A549 (cell line): ENCODE results near the gene GABRR1. TPM values are rescaled to one million over a fixed set of nuclear protein-coding genes. Genes with fewer than 3 reads are reported as not detected.

ENCODE experiments used
- ATAC-seq, 2 experiments: fragments of 200-7000 bp in 1 of 2; fragments of >200 bp in 1 of 2; cut with Nextera tagmentation in 1 of 2; cut with Tn5 transposase in 1 of 2; 3 replicates each; pipeline versions ENCODE4 v1.8.0 to v1.9.1; 2018 to 2020; ENCODE audit warnings: mild to moderate bottlenecking in 1 of 2, moderate library complexity in 1 of 2
- CTCF ChIA-PET: fragments of 300-600 bp; sonication (Branson Sonifier 250); formaldehyde crosslinking; extraction: SDS; loops from one replicate; lab custom pipeline; 2021; ENCODE audit warnings: antibody characterized with exemption, inconsistent platforms; lab: Yijun Ruan, JAX
- POLR2A ChIA-PET: fragments of 350-600 bp; formaldehyde crosslinking; extraction: SDS; loops from one replicate; lab custom pipeline; 2021; ENCODE audit warnings: antibody characterized with exemption, inconsistent platforms; lab: Yijun Ruan, JAX
- DNase-seq, 2 experiments: peaks; one replicate each; pipeline versions ENCODE4 v3.0.0 to v3.0.0-alpha.2; 2011 to 2016; ENCODE audit warnings: low read depth in 1 of 2, low spot score in 1 of 2
- FAIRE-seq: peaks from 2 replicates; lab custom pipeline; 2011; peaks lifted over from hg19 to GRCh38; lab: Jason Lieb, UNC
- H3K27ac ChIP-seq, 2 experiments: fragments of >200 bp; sonication (Bioruptor Twin); formaldehyde crosslinking; 3 replicates each; pipeline ENCODE4 v1.5.1; 2016 to 2017
- H3K4me1 ChIP-seq: fragments of >200 bp; sonication (Bioruptor Twin); formaldehyde crosslinking; 3 replicates; pipeline ENCODE4 v1.6.1; 2016
- H3K4me2 ChIP-seq: fragments of >200 bp; sonication (Bioruptor Twin); formaldehyde crosslinking; 3 replicates; pipeline ENCODE4 v1.6.1; 2016
- H3K4me3 ChIP-seq: fragments of >200 bp; sonication (Bioruptor Twin); formaldehyde crosslinking; 3 replicates; pipeline ENCODE4 v1.5.1; 2016
- H3K9me3 ChIP-seq: fragments of >200 bp; sonication (Bioruptor Twin); formaldehyde crosslinking; 3 replicates; pipeline ENCODE4 v1.6.1; 2016
- CHD2 ChIP-seq: fragments of 150-350 bp; IDR thresholded peaks from 2 replicates; pipeline ENCODE4 v1.6.1; 2014; ENCODE audit warnings: low read length; ENCODE audit not compliant: partially characterized antibody
- CHD4 ChIP-seq: fragments of 200-600 bp; sonication (generic); IDR thresholded peaks from 2 replicates; pipeline ENCODE4 v1.6.1; 2016; ENCODE audit warnings: antibody characterized with exemption, mild to moderate bottlenecking, borderline replicate concordance
- EHF ChIP-seq: fragments of 250-450 bp; sonication (Bioruptor Pico); IDR thresholded peaks from 2 replicates; pipeline ENCODE4 v1.5.0; 2020; ENCODE audit warnings: mild to moderate bottlenecking
- EHMT2 ChIP-seq: fragments of 200-600 bp; sonication (generic); IDR thresholded peaks from 2 replicates; pipeline ENCODE4 v1.6.1; 2016; ENCODE audit warnings: antibody characterized with exemption, low read depth, mild to moderate bottlenecking, moderate library complexity
- ESRRA ChIP-seq: fragments of 150-350 bp; IDR thresholded peaks from 2 replicates; pipeline ENCODE4 v1.6.1; 2014; ENCODE audit warnings: mild to moderate bottlenecking, low read length, borderline replicate concordance
- GATA3 ChIP-seq: IDR thresholded peaks from 2 replicates; pipeline ENCODE4 v1.6.1; 2012; ENCODE audit warnings: borderline replicate concordance
- HES2 ChIP-seq: fragments of >200 bp; sonication (Bioruptor Twin); formaldehyde crosslinking; IDR thresholded peaks from 2 replicates; pipeline ENCODE4 v1.6.1; 2016
- HOXA7 ChIP-seq: fragments of 250-450 bp; sonication (Bioruptor Pico); IDR thresholded peaks from 2 replicates; pipeline ENCODE4 v1.5.0; 2020; ENCODE audit warnings: mild to moderate bottlenecking, moderate library complexity
- JUN ChIP-seq, 2 experiments: fragments of >200 bp; sonication (Bioruptor Twin); formaldehyde crosslinking; IDR thresholded peaks; 2 replicates in 1 of 2; 3 replicates in 1 of 2; pipeline ENCODE4 v1.6.1; 2016 to 2017
- KDM5A ChIP-seq: fragments of 200-600 bp; sonication (generic); IDR thresholded peaks from 2 replicates; pipeline ENCODE4 v1.6.1; 2016; ENCODE audit warnings: antibody characterized with exemption, mild to moderate bottlenecking
- MYC ChIP-seq: IDR thresholded peaks from 2 replicates; pipeline ENCODE4 v1.6.1; 2012; ENCODE audit warnings: mild to moderate bottlenecking, inconsistent platforms, low read length, improper control_type of control experiment, borderline replicate concordance
- RAD21 ChIP-seq, 2 experiments: fragments of >200 bp in 1 of 2; sonication (Bioruptor Twin) in 1 of 2; formaldehyde crosslinking in 1 of 2; IDR thresholded peaks in 1 of 2; conservative IDR thresholded peaks in 1 of 2; 2 replicates in 1 of 2; 3 replicates in 1 of 2; pipeline ENCODE4 v1.6.1; 2012 to 2018; ENCODE audit warnings: inconsistent platforms in 1 of 2
- RNF2 ChIP-seq: fragments of 200-600 bp; sonication (generic); IDR thresholded peaks from 2 replicates; pipeline ENCODE4 v1.6.1; 2016; ENCODE audit warnings: low read depth, mild to moderate bottlenecking, antibody characterized with exemption, moderate library complexity, borderline replicate concordance
- ZC3H11A ChIP-seq: fragments of 450-650 bp; IDR thresholded peaks from 2 replicates; pipeline ENCODE4 v1.6.1; 2014; ENCODE audit warnings: antibody characterized with exemption, mild to moderate bottlenecking
- ZSCAN20 ChIP-seq: fragments of 250-450 bp; sonication (Bioruptor Pico); IDR thresholded peaks from 2 replicates; pipeline ENCODE4 v1.8.0; 2022; ENCODE audit warnings: mild to moderate bottlenecking, moderate library complexity
- WGBS: methylation state at CpG from one replicate; pipeline ENCODE4 v1.1.6; 2017; ENCODE audit errors: missing lambda C conversion rate; 5-methylcytosine and 5-hydroxymethylcytosine counted together
- polyA plus RNA-seq, 4 experiments: library from polyadenylated mRNA; depleted of rRNA in 3 of 4; stranded (reverse); fragments of >200 nt; fragmentation: RNase III in 1 of 4; extraction: RNeasy Plus Mini Kit Qiagen cat#74134 plus additional on column Dnase treatment in 1 of 4; gene quantifications; 2 replicates in 3 of 4; 3 replicates in 1 of 4; pipeline ENCODE4 v1.2.3, GENCODE V29; 2011 to 2017
- TF ChIP-seq, protein P1 (sequence below): fragments of >200 bp; sonication (Bioruptor Twin); formaldehyde crosslinking; IDR thresholded peaks from 3 replicates; pipeline ENCODE4 v1.6.1; 2016
- TF ChIP-seq, protein P2 (sequence below): IDR thresholded peaks from 2 replicates; pipeline ENCODE4 v1.6.1; 2012
- TF ChIP-seq, protein P3 (sequence below): fragments of 200-600 bp; sonication (generic); IDR thresholded peaks from 2 replicates; pipeline ENCODE4 v1.6.1; 2016; ENCODE audit warnings: antibody characterized with exemption, mild to moderate bottlenecking, moderate library complexity
- TF ChIP-seq, protein P4 (sequence below): IDR thresholded peaks from 2 replicates; pipeline ENCODE4 v1.6.1; 2012; ENCODE audit warnings: low read depth, borderline replicate concordance

Gene GABRR1
- polyA plus RNA-seq, 2 of the 4 experiments (the other 2 are of a cell fraction): not detected

DNA sequence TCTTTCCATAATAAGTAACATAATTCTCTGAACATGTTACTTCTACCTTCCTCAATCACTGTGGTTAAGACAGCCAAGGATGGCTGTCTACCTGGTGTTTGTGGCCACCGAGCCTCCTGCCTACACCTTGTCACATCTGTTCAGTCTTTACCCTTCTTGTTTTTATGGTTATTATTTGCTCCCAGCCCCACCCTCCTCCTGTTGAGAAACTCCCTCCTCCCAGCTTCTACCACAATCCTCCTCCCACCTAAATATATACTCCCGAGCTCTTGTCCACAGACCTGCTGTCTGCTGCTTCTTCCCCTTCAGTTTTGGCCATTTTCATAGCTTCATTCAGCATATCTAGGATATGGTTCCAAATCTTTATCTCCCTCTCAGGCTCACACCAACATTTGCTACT is 35.7 kb upstream of the GABRR1 start:
- no peak for DNase-seq
- H3K27ac ChIP-seq: no peak overlapping the region
- ATAC-seq: no peak
- H3K4me1 ChIP-seq: no peaks in the 10 kb centered on the region
- 41% methylated on average over 2 of the region's 2 CpGs for WGBS
- H3K9me3 ChIP-seq: no peaks in the 10 kb centered on the region
- H3K4me3 ChIP-seq: no peak overlapping the region
- TF ChIP-seq CHD2: no peak
- TF ChIP-seq HOXA7 (CRISPR knock-in tag): no peak
- TF ChIP-seq GATA3: no peak
- no peak for TF ChIP-seq RAD21 (conservative IDR thresholded peaks at IDR 0.05 in 1 of 2, IDR thresholded peaks at IDR 0.05 in 1 of 2)
- TF ChIP-seq, protein P1, sequence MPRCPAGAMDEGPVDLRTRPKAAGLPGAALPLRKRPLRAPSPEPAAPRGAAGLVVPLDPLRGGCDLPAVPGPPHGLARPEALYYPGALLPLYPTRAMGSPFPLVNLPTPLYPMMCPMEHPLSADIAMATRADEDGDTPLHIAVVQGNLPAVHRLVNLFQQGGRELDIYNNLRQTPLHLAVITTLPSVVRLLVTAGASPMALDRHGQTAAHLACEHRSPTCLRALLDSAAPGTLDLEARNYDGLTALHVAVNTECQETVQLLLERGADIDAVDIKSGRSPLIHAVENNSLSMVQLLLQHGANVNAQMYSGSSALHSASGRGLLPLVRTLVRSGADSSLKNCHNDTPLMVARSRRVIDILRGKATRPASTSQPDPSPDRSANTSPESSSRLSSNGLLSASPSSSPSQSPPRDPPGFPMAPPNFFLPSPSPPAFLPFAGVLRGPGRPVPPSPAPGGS: no peak
- TF ChIP-seq MYC: no peak
- ChIA-PET POLR2A (no interaction called here), CTCF (interaction anchor here (1.1 kb wide), 1 partner anchor 270 kb away, joined by 5 read pairs; no protein-coding TSS in a partner anchor)
- no peak overlapping the region for H3K4me2 ChIP-seq
- FAIRE-seq: no peak

DNA sequence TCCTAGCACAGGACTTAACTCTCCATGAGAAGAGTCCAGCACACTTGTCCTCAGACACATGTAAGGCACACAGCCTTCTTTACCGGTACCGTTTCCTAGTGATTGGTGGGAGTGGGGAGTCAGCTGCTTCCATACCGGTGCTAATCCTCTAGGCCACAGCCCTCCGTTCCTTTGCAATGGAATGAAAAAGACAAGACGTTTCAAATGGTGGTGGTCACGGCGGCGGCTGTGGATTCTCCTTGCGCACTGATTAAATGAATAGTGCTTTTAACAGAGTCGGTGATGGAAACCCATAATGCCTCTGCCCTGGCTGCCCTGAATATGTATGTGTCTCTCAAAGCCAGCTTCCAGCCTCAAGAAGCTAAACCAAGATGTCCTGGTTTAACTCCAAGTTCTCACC is 34.8 kb upstream of the GABRR1 start:
- Histone ChIP-seq H3K27ac (no peak overlapping the region), H3K4me1 (no peaks in the 10 kb centered on the region)
- CTCF ChIA-PET: interaction anchor here (1.1 kb wide), 1 partner anchor 269 kb away, joined by 5 read pairs; no protein-coding TSS in a partner anchor
- 89% methylated on average over 8 of the region's 10 CpGs for WGBS
- TF ChIP-seq, protein P2, sequence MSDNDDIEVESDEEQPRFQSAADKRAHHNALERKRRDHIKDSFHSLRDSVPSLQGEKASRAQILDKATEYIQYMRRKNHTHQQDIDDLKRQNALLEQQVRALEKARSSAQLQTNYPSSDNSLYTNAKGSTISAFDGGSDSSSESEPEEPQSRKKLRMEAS: no peak
- TF ChIP-seq CHD4: no peak
- no peak for TF ChIP-seq HES2
- TF ChIP-seq EHF (CRISPR knock-in tag): no peak
- no peak for TF ChIP-seq EHMT2
- TF ChIP-seq, protein P3, sequence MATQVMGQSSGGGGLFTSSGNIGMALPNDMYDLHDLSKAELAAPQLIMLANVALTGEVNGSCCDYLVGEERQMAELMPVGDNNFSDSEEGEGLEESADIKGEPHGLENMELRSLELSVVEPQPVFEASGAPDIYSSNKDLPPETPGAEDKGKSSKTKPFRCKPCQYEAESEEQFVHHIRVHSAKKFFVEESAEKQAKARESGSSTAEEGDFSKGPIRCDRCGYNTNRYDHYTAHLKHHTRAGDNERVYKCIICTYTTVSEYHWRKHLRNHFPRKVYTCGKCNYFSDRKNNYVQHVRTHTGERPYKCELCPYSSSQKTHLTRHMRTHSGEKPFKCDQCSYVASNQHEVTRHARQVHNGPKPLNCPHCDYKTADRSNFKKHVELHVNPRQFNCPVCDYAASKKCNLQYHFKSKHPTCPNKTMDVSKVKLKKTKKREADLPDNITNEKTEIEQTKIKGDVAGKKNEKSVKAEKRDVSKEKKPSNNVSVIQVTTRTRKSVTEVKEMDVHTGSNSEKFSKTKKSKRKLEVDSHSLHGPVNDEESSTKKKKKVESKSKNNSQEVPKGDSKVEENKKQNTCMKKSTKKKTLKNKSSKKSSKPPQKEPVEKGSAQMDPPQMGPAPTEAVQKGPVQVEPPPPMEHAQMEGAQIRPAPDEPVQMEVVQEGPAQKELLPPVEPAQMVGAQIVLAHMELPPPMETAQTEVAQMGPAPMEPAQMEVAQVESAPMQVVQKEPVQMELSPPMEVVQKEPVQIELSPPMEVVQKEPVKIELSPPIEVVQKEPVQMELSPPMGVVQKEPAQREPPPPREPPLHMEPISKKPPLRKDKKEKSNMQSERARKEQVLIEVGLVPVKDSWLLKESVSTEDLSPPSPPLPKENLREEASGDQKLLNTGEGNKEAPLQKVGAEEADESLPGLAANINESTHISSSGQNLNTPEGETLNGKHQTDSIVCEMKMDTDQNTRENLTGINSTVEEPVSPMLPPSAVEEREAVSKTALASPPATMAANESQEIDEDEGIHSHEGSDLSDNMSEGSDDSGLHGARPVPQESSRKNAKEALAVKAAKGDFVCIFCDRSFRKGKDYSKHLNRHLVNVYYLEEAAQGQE: no peak
- no peak for TF ChIP-seq KDM5A
- TF ChIP-seq, protein P4, sequence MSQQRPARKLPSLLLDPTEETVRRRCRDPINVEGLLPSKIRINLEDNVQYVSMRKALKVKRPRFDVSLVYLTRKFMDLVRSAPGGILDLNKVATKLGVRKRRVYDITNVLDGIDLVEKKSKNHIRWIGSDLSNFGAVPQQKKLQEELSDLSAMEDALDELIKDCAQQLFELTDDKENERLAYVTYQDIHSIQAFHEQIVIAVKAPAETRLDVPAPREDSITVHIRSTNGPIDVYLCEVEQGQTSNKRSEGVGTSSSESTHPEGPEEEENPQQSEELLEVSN: no peak
- no peak for TF ChIP-seq ZC3H11A
- TF ChIP-seq JUN (IDR thresholded peaks at IDR 0.05): no peak
- no peak for TF ChIP-seq ZSCAN20
- no peak for TF ChIP-seq RNF2
- TF ChIP-seq CHD2: no peak
- no peak for TF ChIP-seq ESRRA
- TF ChIP-seq MYC: no peak
- TF ChIP-seq, all 56 proteins: peak for 0
- Histone ChIP-seq H3K4me3 (no peak overlapping the region), H3K9me3 (no peaks in the 10 kb centered on the region), H3K4me2 (no peak overlapping the region)
- DNase-seq: no peak
- POLR2A ChIA-PET: no interaction called here
- no peak for FAIRE-seq
- no peak for ATAC-seq
